ENCODE results near the gene PRR15.

Gene PRR15

DNA sequence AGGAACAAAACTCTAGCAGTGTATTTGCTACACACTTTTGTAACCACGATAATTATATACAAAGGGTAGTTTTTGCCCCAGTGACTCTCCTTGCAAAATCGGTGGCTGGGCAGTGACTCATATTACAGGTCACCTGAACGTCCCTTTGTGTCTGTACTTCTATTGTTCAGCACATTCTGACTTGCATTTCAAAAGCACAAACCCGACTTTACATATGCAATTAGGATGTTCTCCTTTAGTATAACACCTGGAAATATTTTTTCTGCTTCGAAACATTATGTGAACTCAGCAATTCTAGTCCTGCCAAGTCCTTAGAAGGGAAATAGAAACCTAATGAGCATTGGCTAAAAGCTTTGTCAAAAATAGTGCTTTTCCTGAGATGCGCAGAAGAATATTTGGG lies 6.0 kb downstream of the PRR15 start:
- DNase-seq (ENCODE audit: low spot score) = no peak

DNA sequence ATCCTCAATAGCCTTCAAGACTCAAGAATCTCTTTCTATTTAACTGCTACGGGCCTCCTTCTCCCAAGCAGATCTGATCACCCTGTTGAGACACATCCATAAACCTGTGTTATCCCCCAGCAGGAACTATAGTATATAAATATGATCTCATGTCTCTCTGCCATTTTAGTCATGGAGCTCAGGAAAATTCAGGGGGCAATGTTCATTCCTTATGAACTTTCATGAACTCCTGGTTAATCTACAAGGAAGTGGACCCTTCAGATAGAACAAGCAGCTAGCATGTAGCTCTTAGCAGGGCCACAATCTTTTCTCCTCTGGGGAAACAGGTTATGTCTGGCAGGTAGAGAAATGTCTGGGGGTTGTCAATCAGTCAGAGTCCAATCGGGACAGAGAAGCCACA lies 8.9 kb downstream of the PRR15 start:
- DNase-seq (ENCODE audit: low spot score) = no peak

DNA sequence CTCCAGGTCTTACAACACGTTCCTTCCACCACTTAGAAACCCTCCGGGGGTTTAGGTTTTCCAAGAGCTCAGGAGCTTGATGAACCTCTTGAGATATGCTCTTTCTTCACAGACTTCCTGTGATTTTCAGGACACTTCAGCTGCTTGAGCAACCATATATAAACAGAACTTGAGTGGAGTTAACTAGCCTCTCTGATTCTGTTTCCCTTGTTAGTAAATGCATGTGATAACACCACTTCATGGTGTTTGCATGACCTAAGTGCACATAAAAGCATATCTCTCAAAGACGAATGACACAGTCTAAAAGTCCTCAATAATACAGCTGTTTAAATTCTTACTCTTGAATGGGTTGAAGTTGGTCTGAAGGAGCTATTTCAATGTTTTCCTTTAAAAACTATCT lies 9.9 kb downstream of the PRR15 start:
- DNase-seq (ENCODE audit: low spot score) = no peak

DNA sequence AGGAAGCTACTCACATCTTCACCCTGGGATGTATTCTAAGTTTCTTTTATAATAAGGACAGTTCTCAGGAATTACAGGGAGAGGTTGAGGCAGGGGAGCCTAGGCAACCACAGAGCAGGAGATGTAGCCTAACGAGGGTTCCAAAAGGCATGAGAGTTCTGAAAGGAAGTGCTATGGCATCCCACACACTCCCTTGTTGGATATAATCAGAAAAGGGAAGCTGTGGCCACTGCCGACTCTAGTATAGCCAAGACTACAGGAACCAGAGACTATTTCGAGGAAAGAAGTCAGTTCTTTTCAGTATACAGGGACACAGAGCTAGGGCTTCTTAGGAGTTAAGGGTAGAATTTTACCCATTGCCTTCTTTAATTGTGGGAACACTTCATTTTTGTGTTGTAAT lies 11.0 kb downstream of the PRR15 start:
- no peak for DNase-seq (ENCODE audit: low spot score)

DNA sequence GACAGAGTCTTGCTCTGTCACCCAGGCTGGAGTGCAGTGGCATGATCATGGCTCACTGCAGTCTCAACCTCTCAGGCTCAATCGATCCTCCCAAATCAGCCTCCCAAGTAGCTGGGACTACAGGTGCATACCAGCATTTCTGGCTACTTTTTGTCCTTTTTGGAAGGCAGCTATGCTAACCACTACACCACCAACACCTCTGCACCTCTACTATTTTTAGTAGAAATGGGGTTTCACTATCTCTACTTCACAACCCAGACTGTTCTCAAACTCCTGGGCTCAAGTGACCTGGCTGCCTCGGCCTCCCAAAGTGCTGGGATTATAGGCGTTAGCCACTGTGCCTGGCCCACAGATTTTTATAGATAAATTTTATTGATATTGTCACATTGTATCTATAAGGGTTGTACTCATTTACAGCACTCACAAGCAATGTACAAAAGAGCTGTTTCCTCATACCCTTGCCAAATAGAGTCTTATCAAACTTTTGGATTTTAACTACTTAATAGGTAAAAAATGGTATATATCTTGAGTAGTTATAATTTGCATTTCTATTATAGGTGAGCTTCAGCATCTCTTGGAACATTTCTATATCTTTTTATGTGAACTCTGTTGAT lies 23.7 kb downstream of the PRR15 start:
- no peak for DNase-seq (ENCODE audit: low spot score)

GRCh38 chr7:29588212-29588611 lies 24.6 kb downstream of the PRR15 start:
- no peak for DNase-seq (ENCODE audit: low spot score)

GRCh38 chr7:29588900-29589696 lies 25.5 kb downstream of the PRR15 start:
- peak; percentile 60 for DNase-seq (ENCODE audit: low spot score)

DNA sequence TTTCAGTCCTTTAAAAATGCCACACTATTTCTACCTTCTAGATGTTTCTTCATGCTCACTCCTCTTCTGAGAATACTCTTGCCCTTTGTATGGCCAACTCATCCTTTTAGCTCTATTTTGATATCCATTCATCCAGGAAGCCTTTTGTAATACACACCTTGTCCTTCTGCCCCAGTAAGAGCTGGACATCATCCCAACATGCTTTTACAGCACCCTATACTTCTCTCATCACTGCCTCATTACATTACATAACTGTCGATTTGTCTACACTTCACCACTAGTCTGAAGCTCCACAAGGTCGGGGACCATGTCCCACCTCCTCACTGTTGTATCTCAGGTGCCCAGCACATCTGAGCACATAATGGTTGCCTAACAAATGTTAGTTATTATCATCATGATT lies 29.2 kb downstream of the PRR15 start:
- no peak for DNase-seq (ENCODE audit: low spot score)

- no peak for DNase-seq (ENCODE audit: low spot score)
Observed at GRCh38 chr7:29593459-29593858, 29.8 kb downstream of the PRR15 start.

DNA sequence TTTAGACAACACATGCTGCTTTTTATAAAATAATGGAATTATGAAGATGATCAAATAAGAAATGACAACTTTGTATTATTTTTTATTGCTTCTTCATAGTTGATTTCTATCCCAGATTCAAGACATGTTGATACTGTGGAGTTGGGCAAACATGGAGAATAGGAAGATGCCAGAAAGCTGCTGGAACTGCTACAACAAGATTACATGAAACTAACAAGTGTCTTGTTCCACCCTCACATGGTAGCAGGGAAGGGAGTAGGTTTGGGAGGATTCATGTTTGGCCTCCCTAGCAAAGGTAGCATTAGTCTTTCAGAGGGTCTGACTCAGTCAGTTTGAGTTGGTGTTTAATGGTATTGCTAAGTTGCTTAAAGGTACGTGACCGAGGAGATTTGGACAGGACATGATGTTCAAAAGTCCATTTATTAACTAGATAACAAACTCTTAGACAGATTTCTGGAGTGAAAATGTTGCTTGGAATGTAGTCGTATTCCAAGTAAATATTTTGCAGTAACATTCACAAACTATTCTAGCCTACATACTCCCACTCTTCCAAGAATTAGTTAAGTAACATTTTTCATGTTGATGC lies 33.1 kb downstream of the PRR15 start:
- DNase-seq (ENCODE audit: low spot score) = no peak

GRCh38 chr7:29597266-29597665 lies 33.6 kb downstream of the PRR15 start:
- DNase-seq (ENCODE audit: low spot score) = no peak

GRCh38 chr7:29598137-29598536 lies 34.5 kb downstream of the PRR15 start:
- DNase-seq (ENCODE audit: low spot score) = no peak

GRCh38 chr7:29598613-29599012 lies 35.0 kb downstream of the PRR15 start:
- no peak for DNase-seq (ENCODE audit: low spot score)

GRCh38 chr7:29599026-29599425 lies 35.4 kb downstream of the PRR15 start:
- DNase-seq (ENCODE audit: low spot score) = no peak

DNA sequence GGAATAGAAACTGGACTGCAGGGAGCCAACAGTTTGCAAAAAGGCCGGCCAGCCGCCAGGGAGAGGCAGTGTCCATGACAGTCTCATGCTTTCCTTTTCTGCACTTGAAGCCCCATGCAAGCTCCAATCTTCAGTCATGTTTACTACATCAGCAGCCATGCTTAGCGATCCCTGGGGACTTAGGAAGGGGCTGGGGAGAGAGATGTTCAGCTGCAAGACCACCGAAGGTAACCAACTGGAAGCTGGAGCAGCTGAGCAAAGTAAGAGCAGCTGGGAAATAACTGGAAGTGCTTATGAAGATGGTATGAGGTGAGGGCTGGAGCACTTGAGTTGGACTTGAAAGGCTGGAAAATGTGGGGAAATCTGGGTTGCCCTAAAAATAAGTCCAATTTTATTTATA lies 37.0 kb downstream of the PRR15 start:
- DNase-seq (ENCODE audit: low spot score) = no peak

- DNase-seq (ENCODE audit: low spot score) = no peak
Observed at GRCh38 chr7:29604052-29604451, 40.4 kb downstream of the PRR15 start.

DNA sequence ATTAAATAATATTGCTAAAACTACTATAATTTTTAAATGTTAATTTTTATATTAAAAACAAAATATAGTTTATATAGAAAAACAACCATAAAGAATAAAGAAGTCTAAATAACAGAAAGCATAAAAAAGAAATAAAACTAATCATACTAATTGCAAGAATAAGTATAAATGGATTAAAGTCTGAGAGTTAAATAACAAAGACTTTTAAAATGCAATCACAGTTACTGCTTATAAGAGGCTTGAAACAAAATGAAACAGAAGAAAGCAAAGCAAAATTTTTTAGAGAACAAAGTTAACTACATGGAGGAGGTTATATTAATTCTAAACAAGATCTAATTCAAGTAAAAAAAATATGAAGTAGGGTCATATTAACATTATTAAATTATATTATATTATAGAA lies 41.1 kb downstream of the PRR15 start:
- DNase-seq (ENCODE audit: low spot score) = no peak

GRCh38 chr7:29605671-29606070 lies 42.0 kb downstream of the PRR15 start:
- DNase-seq (ENCODE audit: low spot score) = no peak

GRCh38 chr7:29606287-29606721 lies 42.7 kb downstream of the PRR15 start:
- DNase-seq (ENCODE audit: low spot score) = no peak

DNA sequence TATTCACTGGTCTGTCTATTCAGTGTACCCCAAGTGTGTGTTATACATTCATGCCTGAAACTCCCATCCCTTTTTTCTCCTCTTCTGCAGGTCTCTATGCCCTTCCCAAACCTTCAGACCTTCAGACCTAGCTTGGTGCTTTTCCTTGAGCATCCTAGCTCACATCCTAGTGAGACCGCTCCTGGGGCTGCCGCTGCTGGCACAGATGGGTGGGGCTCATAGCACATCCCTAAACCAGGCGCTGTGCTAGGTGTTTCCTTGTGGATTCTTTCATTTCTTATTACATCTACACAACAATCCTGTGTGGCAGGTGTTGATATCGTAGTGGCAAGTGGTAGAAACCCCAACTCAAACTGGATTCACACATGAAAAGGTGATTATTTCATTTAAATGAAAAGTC lies 43.2 kb downstream of the PRR15 start:
- DNase-seq (ENCODE audit: low spot score) = no peak

- no peak for DNase-seq (ENCODE audit: low spot score)
Observed at GRCh38 chr7:29607259-29607658, 43.6 kb downstream of the PRR15 start.

- DNase-seq (ENCODE audit: low spot score) = no peak
Observed at GRCh38 chr7:29607889-29608288, 44.3 kb downstream of the PRR15 start.
